H9 (cell line): ENCODE results near the gene NHSL2. TPM values are rescaled to one million over a fixed set of nuclear protein-coding genes. Genes with fewer than 3 reads are reported as not detected.

Experiments used
- DNase-seq: peaks from one replicate; pipeline ENCODE4 v3.0.0-alpha.2; 2017
- H2AFZ ChIP-seq: one replicate; pipeline ENCODE4 v1.6.1; 2013; ENCODE audit warnings: mild to moderate bottlenecking, low read length, control low read depth, moderate library complexity
- H2AK5ac ChIP-seq: 2 replicates; pipeline ENCODE4 v1.6.1; 2013; ENCODE audit warnings: low read length, control low read depth, mixed read lengths; ENCODE audit not compliant: insufficient read length
- H2BK120ac ChIP-seq: one replicate; pipeline ENCODE4 v1.6.1; 2013; ENCODE audit warnings: low read depth, mild to moderate bottlenecking, low read length, control low read depth, inconsistent platforms; ENCODE audit not compliant: poor library complexity, severe bottlenecking
- H2BK12ac ChIP-seq: 2 replicates; pipeline ENCODE4 v1.6.1; 2013; ENCODE audit warnings: low read length, control low read depth, mixed read lengths, low read depth; ENCODE audit not compliant: insufficient read length
- H2BK15ac ChIP-seq: 2 replicates; pipeline ENCODE4 v1.6.1; 2013; ENCODE audit warnings: low read depth, low read length, control low read depth
- H2BK20ac ChIP-seq: one replicate; pipeline ENCODE4 v1.6.1; 2013; ENCODE audit warnings: low read depth, mild to moderate bottlenecking, low read length, control low read depth, inconsistent platforms; ENCODE audit not compliant: poor library complexity, severe bottlenecking
- H2BK5ac ChIP-seq: 2 replicates; pipeline ENCODE4 v1.6.1; 2013; ENCODE audit warnings: low read length, control low read depth, mixed read lengths; ENCODE audit not compliant: insufficient read length
- H3K14ac ChIP-seq: 2 replicates; pipeline ENCODE4 v1.6.1; 2013; ENCODE audit warnings: low read length, control low read depth; ENCODE audit not compliant: insufficient read depth
- H3K18ac ChIP-seq: 2 replicates; pipeline ENCODE4 v1.6.1; 2013; ENCODE audit warnings: low read depth, mild to moderate bottlenecking, mixed read lengths, low read length, control low read depth; ENCODE audit not compliant: insufficient read length
- H3K23ac ChIP-seq: 2 replicates; pipeline ENCODE4 v1.6.1; 2013; ENCODE audit warnings: low read length, control low read depth, mixed read lengths, low read depth; ENCODE audit not compliant: insufficient read length
- H3K23me2 ChIP-seq: 2 replicates; pipeline ENCODE4 v1.6.1; 2013; ENCODE audit warnings: low read depth, mild to moderate bottlenecking, mixed read lengths, low read length, control low read depth; ENCODE audit not compliant: insufficient read length, poor library complexity, severe bottlenecking
- H3K27ac ChIP-seq: 2 replicates; pipeline ENCODE4 v1.5.1; 2013; ENCODE audit warnings: low read length, control low read depth, mixed read lengths, low read depth; ENCODE audit not compliant: insufficient read length
- H3K27me3 ChIP-seq: 2 replicates; pipeline ENCODE4 v1.6.1; 2013; ENCODE audit warnings: low read length, control low read depth, inconsistent platforms; ENCODE audit not compliant: insufficient read depth
- H3K4ac ChIP-seq: 2 replicates; pipeline ENCODE4 v1.6.1; 2013; ENCODE audit warnings: low read depth, mild to moderate bottlenecking, control low read depth, inconsistent platforms, low read length, moderate library complexity
- H3K4me1 ChIP-seq: 2 replicates; pipeline ENCODE4 v1.6.1; 2013; ENCODE audit warnings: low read length, control low read depth, inconsistent platforms; ENCODE audit not compliant: insufficient read depth
- H3K4me2 ChIP-seq: 2 replicates; pipeline ENCODE4 v1.6.1; 2013; ENCODE audit warnings: low read length, control low read depth, mixed read lengths; ENCODE audit not compliant: insufficient read length, insufficient read depth
- H3K56ac ChIP-seq: 2 replicates; pipeline ENCODE4 v1.6.1; 2013; ENCODE audit warnings: low read depth, mild to moderate bottlenecking, mixed read lengths, low read length, control low read depth; ENCODE audit not compliant: insufficient read length
- H3K79me1 ChIP-seq: 2 replicates; pipeline ENCODE4 v1.6.1; 2013; ENCODE audit warnings: low read depth, mild to moderate bottlenecking, moderate library complexity, low read length, control low read depth, inconsistent platforms; ENCODE audit not compliant: insufficient read depth, poor library complexity, severe bottlenecking
- H3K79me2 ChIP-seq: 2 replicates; pipeline ENCODE4 v1.6.1; 2013; ENCODE audit warnings: low read length, control low read depth, inconsistent platforms; ENCODE audit not compliant: insufficient read depth
- H3K9ac ChIP-seq: 2 replicates; pipeline ENCODE4 v1.6.1; 2013; ENCODE audit warnings: low read length, control low read depth, mixed read lengths; ENCODE audit not compliant: insufficient read length; ENCODE audit errors: extremely low read depth
- H3K9me3 ChIP-seq: one replicate; pipeline ENCODE4 v1.6.1; 2013; ENCODE audit warnings: low read depth, low read length, inconsistent platforms; ENCODE audit not compliant: control insufficient read depth
- H3T11ph ChIP-seq: one replicate; pipeline ENCODE4 v1.6.1; 2013; ENCODE audit warnings: mild to moderate bottlenecking, low read length, control low read depth, inconsistent platforms
- H4K20me1 ChIP-seq: one replicate; pipeline ENCODE4 v1.6.1; 2013; ENCODE audit not compliant: control insufficient read depth, insufficient read length, insufficient read depth
- H4K5ac ChIP-seq: 2 replicates; pipeline ENCODE4 v1.6.1; 2013; ENCODE audit warnings: low read depth, mild to moderate bottlenecking, mixed read lengths, low read length, control low read depth; ENCODE audit not compliant: insufficient read length
- H4K8ac ChIP-seq: replicated peaks from 2 replicates; pipeline ENCODE4 v1.6.1; 2013; ENCODE audit warnings: low read length, control low read depth, mixed read lengths, low read depth; ENCODE audit not compliant: insufficient read length
- H4K91ac ChIP-seq: 2 replicates; pipeline ENCODE4 v1.6.1; 2013; ENCODE audit warnings: low read depth, mild to moderate bottlenecking, moderate library complexity, mixed read lengths, low read length, control low read depth; ENCODE audit not compliant: insufficient read length
- H3K27ac Mint-ChIP-seq, 3 experiments: 2 replicates in 2 of 3; 3 replicates in 1 of 3; pipeline ENCODE4 v1.8.0; 2020 to 2021; ENCODE audit warnings: mixed read lengths in 3 of 3, mild to moderate bottlenecking in 1 of 3, moderate library complexity in 1 of 3
- H3K27me3 Mint-ChIP-seq: 2 replicates; pipeline ENCODE4 v1.8.0; 2021; ENCODE audit warnings: low read depth, mild to moderate bottlenecking, moderate library complexity, mixed read lengths
- H3K36me3 Mint-ChIP-seq, 3 experiments: 2 replicates in 2 of 3; 3 replicates in 1 of 3; pipeline ENCODE4 v1.8.0; 2020 to 2021; ENCODE audit warnings: low read depth in 3 of 3, mixed read lengths in 3 of 3; ENCODE audit not compliant: insufficient read depth in 1 of 3
- H3K4me1 Mint-ChIP-seq, 2 experiments: 2 replicates each; pipeline ENCODE4 v1.8.0; 2020; ENCODE audit warnings: mixed read lengths in 2 of 2
- H3K4me3 Mint-ChIP-seq, 2 experiments: 2 replicates in 1 of 2; 3 replicates in 1 of 2; pipeline ENCODE4 v1.8.0; 2020 to 2021; ENCODE audit warnings: mild to moderate bottlenecking in 2 of 2, mixed read lengths in 2 of 2, moderate library complexity in 1 of 2
- H3K9me3 Mint-ChIP-seq, 2 experiments: 2 replicates in 1 of 2; 3 replicates in 1 of 2; pipeline ENCODE4 v1.8.0; 2020; ENCODE audit warnings: mild to moderate bottlenecking in 2 of 2, mixed read lengths in 2 of 2, moderate library complexity in 1 of 2
- CTCF ChIP-seq: fragments of 200-600 bp; sonication (generic); conservative IDR thresholded peaks from 3 replicates; pipeline ENCODE4 v1.8.0; 2021; ENCODE audit warnings: antibody characterized with exemption, mild to moderate bottlenecking
- WGBS: extraction: QIAGEN DNeasy Blood & Tissue Kit; methylation state at CpG from one replicate; pipeline ENCODE4 v1.1.7; 2013; ENCODE audit warnings: missing lambda C conversion rate, low lambda C conversion rate, mixed read lengths; ENCODE audit not compliant: insufficient read length; ENCODE audit errors: extremely low coverage; 5-methylcytosine and 5-hydroxymethylcytosine counted together
- total RNA-seq: library from RNA; stranded (reverse); gene quantifications from 2 replicates; pipeline ENCODE4 v1.2.1, GENCODE V29; 2021

The NHSL2 gene
- total RNA-seq, 1 experiment from 2014 or later = 6.4 TPM

- Mint-ChIP-seq H3K4me3 (no peak overlapping the region), H3K9me3 (peaks cover 70 to 73% of the 10 kb centered on the region in 2 experiments), H3K27ac (no peak overlapping the region), H3K4me1 (peaks cover 24 to 25% of the 10 kb centered on the region in 2 experiments), H3K27me3 (no peaks in the 10 kb centered on the region), H3K36me3 (peaks cover 0 to 6% (median 4%) of the 10 kb centered on the region in 3 experiments; a peak in 4 of 7 replicates)
- H3K79me2 ChIP-seq = no peaks in the 10 kb centered on the region
- TF ChIP-seq CTCF = no peak
- H2BK120ac ChIP-seq = no peak overlapping the region
- no peak overlapping the region for H2BK12ac ChIP-seq
- H2BK5ac ChIP-seq = no peak overlapping the region
- H2AK5ac ChIP-seq = no peak overlapping the region
- H4K20me1 ChIP-seq = no peaks in the 10 kb centered on the region
- DNase-seq = no peak
- H2BK15ac ChIP-seq = no peak overlapping the region
- H4K91ac ChIP-seq = no peak overlapping the region
- H3K4me2 ChIP-seq = no peak overlapping the region
- H3T11ph ChIP-seq = no peak overlapping the region
- H4K8ac ChIP-seq = no peak overlapping the region
- no CpG with 5 or more reads among the region's 3 CpGs for WGBS
- H3K23me2 ChIP-seq = no peaks in the 10 kb centered on the region
- H3K27ac ChIP-seq = no peak overlapping the region
- H3K79me1 ChIP-seq = no peaks in the 10 kb centered on the region
- no peak overlapping the region for H3K9ac ChIP-seq
- no peak overlapping the region for H3K18ac ChIP-seq
- H3K4ac ChIP-seq = no peak overlapping the region
- H2AFZ ChIP-seq = no peak overlapping the region
- no peak overlapping the region for H3K56ac ChIP-seq
- no peak overlapping the region for H2BK20ac ChIP-seq
- H3K14ac ChIP-seq = no peak overlapping the region
- H3K23ac ChIP-seq = no peak overlapping the region
- no peak overlapping the region for H4K5ac ChIP-seq
- H3K27me3 ChIP-seq = no peaks in the 10 kb centered on the region
- H3K4me1 ChIP-seq = peaks cover 6% of the 10 kb centered on the region; the same call in 1 of the 2 replicates
- peaks cover 15% of the 10 kb centered on the region for H3K9me3 ChIP-seq
These were observed 132.2 kb downstream of the NHSL2 start for GRCh38 chrX:72042852-72043248.
